PC-9 (cell line): ENCODE results near the gene CIAO2A. TPM values are rescaled to one million over a fixed set of nuclear protein-coding genes. Genes with fewer than 3 reads are reported as not detected.

Experiments used
- BruUV-seq: library from RNA; stranded (reverse); fragments of 400-500 nt; replicated peaks from 2 replicates; lab custom pipeline; 2021; lab: Mats Ljungman, UMichigan
- CTCF ChIA-PET: fragments of 300-600 bp; sonication (Branson Sonifier 250); formaldehyde crosslinking; loops from one replicate; lab custom pipeline; 2022; ENCODE audit warnings: antibody characterized with exemption; lab: Charles Lee
- POLR2A ChIA-PET: fragments of 300-600 bp; sonication (Branson Sonifier 250); formaldehyde crosslinking; loops from one replicate; lab custom pipeline; 2022; ENCODE audit warnings: antibody characterized with exemption; ENCODE audit not compliant: unreplicated experiment; lab: Charles Lee
- DNase-seq, 2 experiments: peaks; one replicate each; pipeline versions ENCODE4 v3.0.0 to v3.0.0-alpha.2; 2015 to 2022; ENCODE audit warnings: mixed read lengths in 1 of 2
- H2AFZ ChIP-seq: fragments of 200-600 bp; sonication (generic); 2 replicates; pipeline ENCODE4 v1.8.1; 2017; ENCODE audit warnings: antibody characterized with exemption
- H3F3A ChIP-seq: fragments of 200-600 bp; sonication (generic); 2 replicates; pipeline ENCODE4 v1.8.1; 2017; ENCODE audit warnings: antibody characterized with exemption, mild to moderate bottlenecking, low read depth; ENCODE audit not compliant: insufficient read depth
- H3K27ac ChIP-seq: fragments of 200-600 bp; sonication (generic); 2 replicates; pipeline ENCODE4 v1.6.1; 2016; ENCODE audit warnings: mixed run types
- H3K27me3 ChIP-seq: fragments of 200-600 bp; sonication (generic); 2 replicates; pipeline ENCODE4 v1.6.1; 2016; ENCODE audit warnings: low read depth, mixed run types; ENCODE audit not compliant: insufficient read depth
- H3K36me3 ChIP-seq: fragments of 200-600 bp; sonication (generic); 2 replicates; pipeline ENCODE4 v1.6.1; 2016; ENCODE audit warnings: low read depth, mixed run types
- H3K4me1 ChIP-seq: fragments of 200-600 bp; sonication (generic); replicated peaks from 2 replicates; pipeline ENCODE4 v1.6.1; 2016; ENCODE audit warnings: mixed run types; ENCODE audit not compliant: insufficient read depth
- H3K4me2 ChIP-seq: fragments of 200-600 bp; sonication (generic); 2 replicates; pipeline ENCODE4 v1.6.1; 2017; ENCODE audit warnings: mixed run types
- H3K4me3 ChIP-seq: fragments of 200-600 bp; sonication (generic); 2 replicates; pipeline ENCODE4 v1.6.1; 2016; ENCODE audit warnings: mixed run types
- H3K79me2 ChIP-seq: fragments of 200-600 bp; sonication (generic); 2 replicates; pipeline ENCODE4 v1.6.1; 2017; ENCODE audit warnings: low read depth, mixed run types
- H3K9me2 ChIP-seq: fragments of 200-600 bp; sonication (generic); 2 replicates; pipeline ENCODE4 v1.8.1; 2017; ENCODE audit warnings: mild to moderate bottlenecking; ENCODE audit not compliant: insufficient read depth
- H3K9me3 ChIP-seq: fragments of 200-600 bp; sonication (generic); 2 replicates; pipeline ENCODE4 v1.8.1; 2016; ENCODE audit warnings: low read depth; ENCODE audit not compliant: insufficient read depth
- H4K20me1 ChIP-seq: fragments of 200-600 bp; sonication (generic); 2 replicates; pipeline ENCODE4 v1.8.1; 2017; ENCODE audit not compliant: insufficient read depth
- EZH2 ChIP-seq: fragments of 200-600 bp; sonication (generic); IDR thresholded peaks from 2 replicates; pipeline ENCODE4 v1.8.0; 2017; ENCODE audit warnings: antibody characterized with exemption, low read depth
- intact Hi-C: fragments of 100-400 bp; cut with micrococcal nuclease; formaldehyde crosslinking; loops from one replicate; pipeline ENCODE4 v1.10.0; 2022; ENCODE audit not compliant: unreplicated experiment
- total RNA-seq: library from RNA; stranded (reverse); gene quantifications from 2 replicates; pipeline ENCODE4 v1.2.3, GENCODE V29; 2021
- TF ChIP-seq, protein P1 (sequence below): fragments of 200-600 bp; sonication (generic); conservative IDR thresholded peaks from 2 replicates; pipeline ENCODE4 v1.6.1; 2017; ENCODE audit warnings: mixed run types, antibody characterized with exemption, mild to moderate bottlenecking, moderate library complexity

The CIAO2A gene
- total RNA-seq, 1 experiment from 2014 or later = 76.3 TPM

- H3K27me3 ChIP-seq = no peaks in the 10 kb centered on the region
- H4K20me1 ChIP-seq = no peaks in the 10 kb centered on the region
- DNase-seq = no peak
- H3K4me1 ChIP-seq = no peaks in the 10 kb centered on the region
- no peak overlapping the region for H3K4me2 ChIP-seq
- no peaks in the 10 kb centered on the region for H3K79me2 ChIP-seq
- H3K4me3 ChIP-seq = no peak overlapping the region
- H3K27ac ChIP-seq = no peak overlapping the region
- H3K36me3 ChIP-seq = no peaks in the 10 kb centered on the region
- TF ChIP-seq, protein P1, sequence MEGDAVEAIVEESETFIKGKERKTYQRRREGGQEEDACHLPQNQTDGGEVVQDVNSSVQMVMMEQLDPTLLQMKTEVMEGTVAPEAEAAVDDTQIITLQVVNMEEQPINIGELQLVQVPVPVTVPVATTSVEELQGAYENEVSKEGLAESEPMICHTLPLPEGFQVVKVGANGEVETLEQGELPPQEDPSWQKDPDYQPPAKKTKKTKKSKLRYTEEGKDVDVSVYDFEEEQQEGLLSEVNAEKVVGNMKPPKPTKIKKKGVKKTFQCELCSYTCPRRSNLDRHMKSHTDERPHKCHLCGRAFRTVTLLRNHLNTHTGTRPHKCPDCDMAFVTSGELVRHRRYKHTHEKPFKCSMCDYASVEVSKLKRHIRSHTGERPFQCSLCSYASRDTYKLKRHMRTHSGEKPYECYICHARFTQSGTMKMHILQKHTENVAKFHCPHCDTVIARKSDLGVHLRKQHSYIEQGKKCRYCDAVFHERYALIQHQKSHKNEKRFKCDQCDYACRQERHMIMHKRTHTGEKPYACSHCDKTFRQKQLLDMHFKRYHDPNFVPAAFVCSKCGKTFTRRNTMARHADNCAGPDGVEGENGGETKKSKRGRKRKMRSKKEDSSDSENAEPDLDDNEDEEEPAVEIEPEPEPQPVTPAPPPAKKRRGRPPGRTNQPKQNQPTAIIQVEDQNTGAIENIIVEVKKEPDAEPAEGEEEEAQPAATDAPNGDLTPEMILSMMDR = no peak
- no peak for TF ChIP-seq EZH2
- intact Hi-C loops = no loop called here
- H3K9me3 ChIP-seq = no peaks in the 10 kb centered on the region
- no TSS peak for BruUV-seq
- H3F3A ChIP-seq = no peaks in the 10 kb centered on the region
- no peaks in the 10 kb centered on the region for H3K9me2 ChIP-seq
- ChIA-PET POLR2A (no interaction called here), CTCF (interaction anchor here (0.5 kb wide), 1 partner anchor 92 kb away, joined by 3 read pairs; no protein-coding TSS in a partner anchor)
- H2AFZ ChIP-seq = no peak overlapping the region
These were observed 44.8 kb upstream of the CIAO2A start for GRCh38 chr15:64138331-64138941.

DNA sequence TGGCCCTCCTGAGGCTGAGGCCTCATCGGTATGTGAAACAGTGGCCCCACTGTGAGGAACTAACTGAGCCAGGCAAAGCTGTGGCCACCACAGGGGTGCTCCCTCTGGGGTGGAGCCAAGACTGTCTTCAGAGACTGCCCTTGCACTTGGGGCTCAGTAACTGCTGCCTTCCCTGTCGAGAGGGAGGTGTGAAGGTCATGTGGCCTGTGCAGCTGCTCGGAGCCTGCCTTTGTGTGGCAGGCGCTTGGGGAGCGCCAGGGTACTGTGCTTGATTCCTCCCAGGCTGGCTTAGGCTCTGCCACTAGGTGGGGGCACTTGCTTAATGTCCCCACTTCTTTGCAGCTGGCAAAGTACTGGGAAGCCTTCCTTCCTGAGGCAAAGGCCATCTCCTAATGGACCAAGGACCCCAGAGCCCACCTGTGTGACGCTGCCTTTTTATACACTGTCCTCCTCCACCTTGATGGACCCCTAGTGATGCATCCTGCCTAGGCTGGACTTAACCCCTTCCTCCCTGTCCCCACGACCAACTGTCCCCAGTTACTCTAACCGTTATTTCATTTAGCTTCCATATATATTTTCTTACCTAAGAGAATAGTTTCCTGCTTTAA, 43.7 kb upstream of the CIAO2A start:
- H3K4me1 ChIP-seq = no peaks in the 10 kb centered on the region
- intact Hi-C loops = no loop called here
- H2AFZ ChIP-seq = no peak overlapping the region
- H3K4me3 ChIP-seq = no peak overlapping the region
- CTCF ChIA-PET = no interaction called here
- H3K79me2 ChIP-seq = no peaks in the 10 kb centered on the region
- no peaks in the 10 kb centered on the region for H3K9me2 ChIP-seq
- H3K27ac ChIP-seq = no peak overlapping the region
- BruUV-seq = no TSS peak
- no peaks in the 10 kb centered on the region for H3K36me3 ChIP-seq
- H4K20me1 ChIP-seq = no peaks in the 10 kb centered on the region
- no peaks in the 10 kb centered on the region for H3K27me3 ChIP-seq
- no peak overlapping the region for H3K4me2 ChIP-seq
- DNase-seq = no peak
- H3K9me3 ChIP-seq = no peaks in the 10 kb centered on the region
- no peak for TF ChIP-seq EZH2
- TF ChIP-seq, protein P1 = no peak
- no peaks in the 10 kb centered on the region for H3F3A ChIP-seq
- POLR2A ChIA-PET = interaction anchor here (0.6 kb wide), 1 partner anchor 44 kb away, joined by 24 read pairs; the partner anchor contains the start of gene CIAO2A

DNA sequence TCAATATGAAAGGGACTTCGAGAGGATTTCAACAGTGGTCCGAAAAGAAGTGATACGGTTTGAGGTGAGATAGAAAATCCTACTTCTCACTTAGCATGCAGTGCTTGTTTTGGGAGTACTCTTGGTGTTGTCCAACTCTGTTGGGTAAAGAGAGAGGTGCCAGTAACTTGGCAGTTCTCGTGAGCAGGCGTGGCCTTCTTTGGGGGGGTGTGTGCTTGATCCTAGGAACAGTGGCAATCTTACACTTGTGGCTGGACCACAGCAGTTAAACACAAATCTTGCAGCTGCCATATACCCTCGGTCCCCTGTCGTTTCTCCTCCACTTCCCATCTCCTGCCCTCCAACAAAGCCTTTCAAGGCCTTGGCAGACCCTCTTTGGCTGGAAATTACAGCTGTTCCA, 42.7 kb upstream of the CIAO2A start:
- H2AFZ ChIP-seq = no peak overlapping the region
- BruUV-seq = no TSS peak
- no peak overlapping the region for H3K4me2 ChIP-seq
- H3K9me3 ChIP-seq = no peaks in the 10 kb centered on the region
- intact Hi-C loops = no loop called here
- H3K4me1 ChIP-seq = no peaks in the 10 kb centered on the region
- no peak overlapping the region for H3K4me3 ChIP-seq
- ChIA-PET CTCF (interaction anchor here (1.0 kb wide), 1 partner anchor 15 kb away, joined by 3 read pairs; no protein-coding TSS in a partner anchor), POLR2A (interaction anchor here (0.6 kb wide), 1 partner anchor 43 kb away, joined by 24 read pairs; the partner anchor contains the start of gene CIAO2A)
- H4K20me1 ChIP-seq = no peaks in the 10 kb centered on the region
- H3K27ac ChIP-seq = no peak overlapping the region
- H3K27me3 ChIP-seq = no peaks in the 10 kb centered on the region
- no peak for DNase-seq
- H3K9me2 ChIP-seq = no peaks in the 10 kb centered on the region
- no peaks in the 10 kb centered on the region for H3F3A ChIP-seq
- no peaks in the 10 kb centered on the region for H3K79me2 ChIP-seq
- no peaks in the 10 kb centered on the region for H3K36me3 ChIP-seq
- TF ChIP-seq, protein P1 = no peak
- TF ChIP-seq EZH2 = no peak
